ENCODE data around the gene PTPRR. TPM values are rescaled to one million over a fixed set of nuclear protein-coding genes. Genes with fewer than 3 reads are reported as not detected.

Gene PTPRR
- total and polyA plus RNA-seq, 2 of the 13 experiments (the other 11 are each of a cell fraction or from before 2014, with no cell fraction given), result not detected

GRCh38 chr12:70660002-70660604 lies 260.4 kb downstream of the PTPRR start:
- H3K27me3 ChIP-seq (ENCODE audit: control insufficient read depth in 1 of 2, insufficient read depth in 2 of 2, low read length in 2 of 2), result no peaks in the 10 kb centered on the region
- CTCF ChIA-PET (ENCODE audit: low intra/inter-chr PET ratio, low total read pairs), result no interaction called here
- H3K9me3 ChIP-seq (ENCODE audit: low read length), result no peaks in the 10 kb centered on the region
- FAIRE-seq (no peak), DNase-seq (ENCODE audit: low spot score) (no peak), ATAC-seq (no peak)
- no peak overlapping the region for H3K27ac ChIP-seq (ENCODE audit: extremely low read length, insufficient read depth, low read length)
- H3K4me1 ChIP-seq (ENCODE audit: insufficient read depth, low read length), result no peaks in the 10 kb centered on the region
- H3K4me3 ChIP-seq (replicated peaks in 1 of 3; ENCODE audit: insufficient read depth in 1 of 3, low read depth in 2 of 3, low read length in 3 of 3), result no peak overlapping the region
- TF ChIP-seq ZNF562 (CRISPR knock-in tag; IDR thresholded peaks at IDR 0.05; ENCODE audit: borderline replicate concordance) (no peak), ELK4 (CRISPR knock-in tag; IDR thresholded peaks at IDR 0.05; ENCODE audit: borderline replicate concordance) (no peak), ZNF687 (CRISPR knock-in tag; IDR thresholded peaks at IDR 0.05) (no peak), SPEN (CRISPR knock-in tag; IDR thresholded peaks at IDR 0.05; ENCODE audit: low read depth) (no peak)
- H4K20me1 ChIP-seq (ENCODE audit: insufficient read depth, low read length), result no peaks in the 10 kb centered on the region
- no peaks in the 10 kb centered on the region for H3K79me2 ChIP-seq (ENCODE audit: insufficient read depth, low read length)
- in situ Hi-C loops (cut with HindIII; ENCODE audit: extremely low pct_ligation_motif_present, low pct_unique_long_range_greater_than_20kb) (no loop called here), intact Hi-C loops (cut with micrococcal nuclease; ENCODE audit: unreplicated experiment) (no loop called here)
- no peak overlapping the region for H3K4me2 ChIP-seq (ENCODE audit: low read depth, low read length)
- H3K9ac ChIP-seq (ENCODE audit: insufficient read depth, low read depth, low read length), result no peak overlapping the region
- 49% methylated on average over 5 of the region's 5 CpGs for WGBS (ENCODE audit: low lambda C conversion rate)
- BruUV-seq (replicated peaks), result no TSS peak
- H2AFZ ChIP-seq (ENCODE audit: low read length), result no peak overlapping the region
- POLR2A ChIA-PET, result no interaction called here
- no peaks in the 10 kb centered on the region for H3K36me3 ChIP-seq (replicated peaks in 1 of 2; ENCODE audit: control insufficient read depth in 1 of 2, insufficient read depth in 2 of 2, low read length in 2 of 2)

Data from HepG2 (cell line).